ENCODE results near the gene KIAA0513.

- TF ChIP-seq CTCF (IDR thresholded peaks at IDR 0.05; ENCODE audit: insufficient read depth, low read length) (no peak), POLR2AphosphoS5 (IDR thresholded peaks at IDR 0.05; ENCODE audit: low read depth) (no peak), REST (IDR thresholded peaks at IDR 0.05; ENCODE audit: insufficient replicate concordance, low read depth) (no peak)
Observed at GRCh38 chr16:85042167-85042526, 14.6 kb downstream of the KIAA0513 start.
